ENCODE data around the gene TMEM203. TPM values are rescaled to one million over a fixed set of nuclear protein-coding genes. Genes with fewer than 3 reads are reported as not detected.

Gene TMEM203
- total RNA-seq, 2 donors from 2014 or later, result 19.3 to 27.3 TPM

- Mint-ChIP-seq H3K4me3 (no peak overlapping the region), H3K4me1 (no peaks in the 10 kb centered on the region), H3K36me3 (ENCODE audit: low read depth) (no peaks in the 10 kb centered on the region), H3K27me3 (no peaks in the 10 kb centered on the region), H3K9me3 (no peaks in the 10 kb centered on the region), H3K27ac (no peak overlapping the region)
- no peak for ATAC-seq (replicated peaks)
These were observed 13.4 kb upstream of the TMEM203 start for GRCh38 chr9:137218754-137219271.

GRCh38 chr9:137218212-137218753, 12.8 kb upstream of the TMEM203 start:
- no peak for ATAC-seq (replicated peaks)
- H3K4me1 Mint-ChIP-seq, result no peaks in the 10 kb centered on the region
- H3K27me3 Mint-ChIP-seq, result no peaks in the 10 kb centered on the region
- no peak overlapping the region for H3K27ac Mint-ChIP-seq
- H3K9me3 Mint-ChIP-seq, result no peaks in the 10 kb centered on the region
- H3K4me3 Mint-ChIP-seq, result no peak overlapping the region
- no peaks in the 10 kb centered on the region for H3K36me3 Mint-ChIP-seq (ENCODE audit: low read depth)

- Mint-ChIP-seq H3K9me3 (no peaks in the 10 kb centered on the region), H3K27ac (no peak overlapping the region), H3K27me3 (no peaks in the 10 kb centered on the region), H3K36me3 (ENCODE audit: low read depth) (no peaks in the 10 kb centered on the region), H3K4me1 (no peaks in the 10 kb centered on the region), H3K4me3 (no peak overlapping the region)
- ATAC-seq (replicated peaks), result no peak
These were observed 12.1 kb upstream of the TMEM203 start for GRCh38 chr9:137217276-137218211.

- H3K27ac Mint-ChIP-seq, result no peak overlapping the region
- H3K36me3 Mint-ChIP-seq (ENCODE audit: low read depth), result no peaks in the 10 kb centered on the region
- ATAC-seq (replicated peaks), result no peak
- no peaks in the 10 kb centered on the region for H3K27me3 Mint-ChIP-seq
- H3K4me3 Mint-ChIP-seq, result no peak overlapping the region
- no peaks in the 10 kb centered on the region for H3K9me3 Mint-ChIP-seq
- H3K4me1 Mint-ChIP-seq, result no peaks in the 10 kb centered on the region
These were observed 10.9 kb upstream of the TMEM203 start for GRCh38 chr9:137216188-137216965.

GRCh38 chr9:137215196-137215986, 9.9 kb upstream of the TMEM203 start:
- Mint-ChIP-seq H3K27me3 (no peaks in the 10 kb centered on the region), H3K4me1 (no peaks in the 10 kb centered on the region), H3K9me3 (no peaks in the 10 kb centered on the region), H3K4me3 (no peak overlapping the region), H3K27ac (no peak overlapping the region), H3K36me3 (ENCODE audit: low read depth) (no peaks in the 10 kb centered on the region)
- ATAC-seq (replicated peaks), result no peak

GRCh38 chr9:137214620-137215019, 9.2 kb upstream of the TMEM203 start:
- no peaks in the 10 kb centered on the region for H3K4me1 Mint-ChIP-seq
- ATAC-seq (replicated peaks), result no peak

GRCh38 chr9:137213160-137214060, 8.0 kb upstream of the TMEM203 start:
- Mint-ChIP-seq H3K9me3 (no peaks in the 10 kb centered on the region), H3K36me3 (ENCODE audit: low read depth) (peaks cover 11% of the 10 kb centered on the region), H3K27me3 (no peaks in the 10 kb centered on the region), H3K27ac (no peak overlapping the region), H3K4me1 (no peaks in the 10 kb centered on the region), H3K4me3 (no peak overlapping the region)
- ATAC-seq (replicated peaks), result no peak

More at GRCh38 chr9:137214620-137215019, 9.2 kb upstream of the TMEM203 start:
- H3K27ac Mint-ChIP-seq, result no peak overlapping the region
- H3K27me3 Mint-ChIP-seq, result no peaks in the 10 kb centered on the region
- H3K9me3 Mint-ChIP-seq, result no peaks in the 10 kb centered on the region
- H3K4me3 Mint-ChIP-seq, result no peak overlapping the region
- no peaks in the 10 kb centered on the region for H3K36me3 Mint-ChIP-seq (ENCODE audit: low read depth)

GRCh38 chr9:137212520-137212919, 7.1 kb upstream of the TMEM203 start:
- Mint-ChIP-seq H3K4me3 (no peak overlapping the region), H3K9me3 (no peaks in the 10 kb centered on the region), H3K36me3 (ENCODE audit: low read depth) (peaks cover 18% of the 10 kb centered on the region), H3K27ac (no peak overlapping the region), H3K27me3 (no peaks in the 10 kb centered on the region), H3K4me1 (peaks cover 2% of the 10 kb centered on the region)
- ATAC-seq (replicated peaks), result no peak

GRCh38 chr9:137211532-137211931, 6.1 kb upstream of the TMEM203 start:
- Mint-ChIP-seq H3K4me1 (peaks cover 12% of the 10 kb centered on the region), H3K9me3 (no peaks in the 10 kb centered on the region), H3K4me3 (no peak overlapping the region), H3K27me3 (no peaks in the 10 kb centered on the region), H3K36me3 (ENCODE audit: low read depth) (peaks cover 28% of the 10 kb centered on the region), H3K27ac (peak overlapping the region; percentile 60)
- ATAC-seq (replicated peaks), result no peak

- Mint-ChIP-seq H3K27ac (peak overlapping the region; percentile 88), H3K4me1 (peaks cover 15% of the 10 kb centered on the region), H3K4me3 (peak overlapping the region; percentile 90), H3K9me3 (no peaks in the 10 kb centered on the region), H3K36me3 (ENCODE audit: low read depth) (peaks cover 31% of the 10 kb centered on the region), H3K27me3 (no peaks in the 10 kb centered on the region)
- no peak for ATAC-seq (replicated peaks)
These were observed 1.2 kb upstream of the TMEM203 start for GRCh38 chr9:137206602-137207001.

GRCh38 chr9:137204731-137205125, 720 bp downstream of the TMEM203 start:
- peaks cover 15% of the 10 kb centered on the region for H3K4me1 Mint-ChIP-seq
- H3K27me3 Mint-ChIP-seq, result no peaks in the 10 kb centered on the region
- H3K27ac Mint-ChIP-seq, result peak overlapping the region; percentile 88
- peak overlapping the region; percentile 90 for H3K4me3 Mint-ChIP-seq
- H3K36me3 Mint-ChIP-seq (ENCODE audit: low read depth), result peaks cover 31% of the 10 kb centered on the region
- H3K9me3 Mint-ChIP-seq, result no peaks in the 10 kb centered on the region
- ATAC-seq (replicated peaks), result no peak

- H3K27me3 Mint-ChIP-seq, result no peaks in the 10 kb centered on the region
- H3K9me3 Mint-ChIP-seq, result no peaks in the 10 kb centered on the region
- H3K4me3 Mint-ChIP-seq, result peak overlapping the region; percentile 85
- peaks cover 16% of the 10 kb centered on the region for H3K36me3 Mint-ChIP-seq (ENCODE audit: low read depth)
- H3K27ac Mint-ChIP-seq, result no peak overlapping the region
- H3K4me1 Mint-ChIP-seq, result peaks cover 15% of the 10 kb centered on the region
- no peak for ATAC-seq (replicated peaks)
These were observed 2.5 kb downstream of the TMEM203 start for GRCh38 chr9:137202966-137203365.

- Mint-ChIP-seq H3K9me3 (no peaks in the 10 kb centered on the region), H3K27me3 (no peaks in the 10 kb centered on the region), H3K36me3 (ENCODE audit: low read depth) (peaks cover under 1% of the 10 kb centered on the region), H3K27ac (peak overlapping the region; percentile 66), H3K4me1 (peaks cover 1% of the 10 kb centered on the region), H3K4me3 (peak overlapping the region; percentile 85)
- no peak for ATAC-seq (replicated peaks)
These were observed 4.1 kb downstream of the TMEM203 start for GRCh38 chr9:137201205-137201868.
